GM12878 (cell line): Measurements from ENCODE around the gene PRRG3.

Experiments used
- BACH1 ChIP-seq: fragments of 450-650 bp; IDR thresholded peaks from 2 replicates; pipeline ENCODE4 v1.6.1; 2017; ENCODE audit warnings: mild to moderate bottlenecking, borderline replicate concordance
- BCL11A ChIP-seq: IDR thresholded peaks from 2 replicates; pipeline ENCODE4 v1.6.1; 2011; ENCODE audit warnings: low read depth, low read length
- CBX5 ChIP-seq: sonication (generic); IDR thresholded peaks from 2 replicates; pipeline ENCODE4 v1.6.1; 2016; ENCODE audit warnings: low read depth, moderate library complexity, mild to moderate bottlenecking, inconsistent platforms
- IRF4 ChIP-seq: IDR thresholded peaks from 2 replicates; pipeline ENCODE4 v1.6.1; 2011; ENCODE audit warnings: low read depth, low read length
- KAT2A ChIP-seq: conservative IDR thresholded peaks from 2 replicates; pipeline ENCODE4 v1.6.1; 2011; ENCODE audit warnings: low read depth, low read length; ENCODE audit not compliant: control insufficient read depth
- POLR2AphosphoS2 ChIP-seq: IDR thresholded peaks from 2 replicates; pipeline ENCODE4 v1.6.1; 2011; ENCODE audit warnings: low read depth, mild to moderate bottlenecking, low read length, improper control_type of control experiment, moderate library complexity
- TF ChIP-seq, protein P1 (sequence below), 3 experiments: IDR thresholded peaks in 2 of 3; conservative IDR thresholded peaks in 1 of 3; 2 replicates each; pipeline ENCODE4 v1.5.1; 2011; ENCODE audit warnings: low read depth in 3 of 3, low read length in 3 of 3, mild to moderate bottlenecking in 3 of 3, control low read depth in 2 of 3, moderate library complexity in 2 of 3, inconsistent platforms in 1 of 3, mixed read lengths in 1 of 3; ENCODE audit not compliant: control insufficient read depth in 2 of 3, insufficient read depth in 1 of 3; ENCODE audit errors: extremely low read depth in 1 of 3
- TF ChIP-seq, protein P2 (sequence below): IDR thresholded peaks from 2 replicates; pipeline ENCODE4 v1.6.1; 2011; ENCODE audit warnings: mild to moderate bottlenecking, low read depth, low read length, moderate library complexity; ENCODE audit not compliant: insufficient replicate concordance

DNA sequence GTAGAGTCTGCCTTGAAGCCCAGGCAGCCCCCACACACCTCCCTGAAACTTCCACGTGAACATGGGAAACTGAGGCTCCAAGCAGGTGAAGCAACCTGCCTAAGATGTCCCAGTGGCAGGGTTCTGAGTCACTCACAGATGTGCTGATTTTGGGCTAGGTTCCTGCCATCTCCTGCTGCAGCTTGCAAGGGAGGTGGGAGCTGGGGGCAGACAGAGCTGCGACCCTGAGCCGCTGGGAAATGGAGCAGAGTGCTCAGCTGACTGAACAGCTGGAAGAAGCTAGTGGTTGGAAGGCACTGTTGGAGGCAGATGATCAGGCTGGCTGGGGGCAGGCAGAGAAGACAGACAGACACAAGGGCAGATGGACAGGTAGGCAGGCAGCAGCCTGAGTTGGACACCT, 17.0 kb downstream of the PRRG3 start:
- TF ChIP-seq IRF4 (no peak), BCL11A (no peak), KAT2A (no peak), POLR2AphosphoS2 (no peak), CBX5 (no peak), BACH1 (no peak)
- TF ChIP-seq, protein P1, sequence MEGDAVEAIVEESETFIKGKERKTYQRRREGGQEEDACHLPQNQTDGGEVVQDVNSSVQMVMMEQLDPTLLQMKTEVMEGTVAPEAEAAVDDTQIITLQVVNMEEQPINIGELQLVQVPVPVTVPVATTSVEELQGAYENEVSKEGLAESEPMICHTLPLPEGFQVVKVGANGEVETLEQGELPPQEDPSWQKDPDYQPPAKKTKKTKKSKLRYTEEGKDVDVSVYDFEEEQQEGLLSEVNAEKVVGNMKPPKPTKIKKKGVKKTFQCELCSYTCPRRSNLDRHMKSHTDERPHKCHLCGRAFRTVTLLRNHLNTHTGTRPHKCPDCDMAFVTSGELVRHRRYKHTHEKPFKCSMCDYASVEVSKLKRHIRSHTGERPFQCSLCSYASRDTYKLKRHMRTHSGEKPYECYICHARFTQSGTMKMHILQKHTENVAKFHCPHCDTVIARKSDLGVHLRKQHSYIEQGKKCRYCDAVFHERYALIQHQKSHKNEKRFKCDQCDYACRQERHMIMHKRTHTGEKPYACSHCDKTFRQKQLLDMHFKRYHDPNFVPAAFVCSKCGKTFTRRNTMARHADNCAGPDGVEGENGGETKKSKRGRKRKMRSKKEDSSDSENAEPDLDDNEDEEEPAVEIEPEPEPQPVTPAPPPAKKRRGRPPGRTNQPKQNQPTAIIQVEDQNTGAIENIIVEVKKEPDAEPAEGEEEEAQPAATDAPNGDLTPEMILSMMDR (IDR thresholded peaks at IDR 0.05 in 2 of 3, conservative IDR thresholded peaks at IDR 0.05 in 1 of 3; ENCODE audit: control insufficient read depth in 2 of 3, extremely low read depth in 1 of 3, insufficient read depth in 1 of 3, low read depth in 3 of 3, low read length in 3 of 3): no peak
- TF ChIP-seq, protein P2, sequence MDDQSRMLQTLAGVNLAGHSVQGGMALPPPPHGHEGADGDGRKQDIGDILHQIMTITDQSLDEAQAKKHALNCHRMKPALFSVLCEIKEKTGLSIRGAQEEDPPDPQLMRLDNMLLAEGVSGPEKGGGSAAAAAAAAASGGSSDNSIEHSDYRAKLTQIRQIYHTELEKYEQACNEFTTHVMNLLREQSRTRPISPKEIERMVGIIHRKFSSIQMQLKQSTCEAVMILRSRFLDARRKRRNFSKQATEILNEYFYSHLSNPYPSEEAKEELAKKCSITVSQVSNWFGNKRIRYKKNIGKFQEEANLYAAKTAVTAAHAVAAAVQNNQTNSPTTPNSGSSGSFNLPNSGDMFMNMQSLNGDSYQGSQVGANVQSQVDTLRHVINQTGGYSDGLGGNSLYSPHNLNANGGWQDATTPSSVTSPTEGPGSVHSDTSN: no peak
